ENCODE data around the gene EIF4EBP2.

The EIF4EBP2 gene

DNA sequence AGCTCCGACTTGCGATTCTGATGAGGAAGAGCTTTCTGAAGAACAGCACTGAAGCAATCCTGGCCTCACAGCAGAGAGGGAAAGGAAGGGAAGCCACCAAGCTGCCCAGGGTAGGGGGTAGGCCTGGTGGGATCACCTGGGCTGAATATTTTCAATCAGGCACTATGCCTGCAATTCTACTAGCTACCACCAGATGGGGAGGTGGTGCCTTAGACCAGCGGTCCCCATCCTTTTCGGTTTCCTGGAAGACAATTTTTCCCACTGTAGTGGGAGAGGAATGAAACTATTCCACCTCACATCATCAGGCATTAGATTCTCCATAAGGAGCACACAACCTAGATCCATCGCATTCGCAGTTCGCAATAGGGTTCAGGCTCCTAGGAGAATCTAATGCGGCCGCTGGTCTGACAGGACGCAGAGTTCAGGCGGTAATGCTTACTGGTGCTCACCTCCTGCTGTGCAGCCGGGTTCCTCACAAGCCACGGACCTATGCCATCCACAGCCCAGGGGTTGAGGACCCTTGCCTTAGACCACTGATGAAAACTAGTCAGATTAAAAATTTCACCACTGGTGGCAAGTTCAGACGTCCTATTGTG lies 24.3 kb upstream of the EIF4EBP2 start:
- no peak for DNase-seq (ENCODE audit: low read depth)

DNA sequence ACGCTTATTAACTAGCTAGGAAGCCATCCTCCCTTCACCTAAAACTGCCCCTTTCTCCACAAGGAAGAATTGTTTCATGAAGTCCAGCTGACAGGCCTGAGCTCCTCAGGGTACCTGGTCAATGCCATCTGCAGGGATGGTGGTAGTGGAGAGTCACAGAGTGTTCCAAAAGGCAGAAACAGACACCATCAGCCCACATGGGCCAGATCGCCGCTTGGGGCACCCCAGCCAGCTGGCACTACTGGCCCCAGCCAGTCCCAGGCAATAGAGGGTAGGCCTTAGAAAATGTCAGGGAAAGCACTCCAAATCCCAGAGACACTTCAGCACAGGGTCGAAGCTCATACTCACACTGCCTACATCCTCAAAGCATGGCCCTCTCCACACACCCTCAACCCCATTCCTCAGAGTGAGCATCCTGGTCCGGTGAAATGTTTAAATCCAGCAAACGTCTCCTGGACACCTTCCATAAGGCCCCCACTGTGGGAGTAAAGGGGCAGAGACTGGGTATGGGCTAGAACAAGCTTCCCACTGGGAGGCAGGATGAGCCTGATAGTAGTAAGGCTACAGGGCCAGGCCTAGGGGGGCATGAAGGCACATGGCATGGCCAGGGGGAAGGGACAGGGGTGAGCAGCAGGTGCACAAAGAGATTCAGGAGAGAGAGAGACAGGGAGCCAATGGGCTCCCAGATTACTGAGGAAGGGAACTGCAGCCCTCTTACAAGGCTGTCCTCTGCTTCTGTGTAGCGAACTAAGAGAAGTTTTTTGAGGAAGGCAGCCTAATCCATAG lies 23.4 kb upstream of the EIF4EBP2 start:
- no peak for DNase-seq (ENCODE audit: low read depth)

DNA sequence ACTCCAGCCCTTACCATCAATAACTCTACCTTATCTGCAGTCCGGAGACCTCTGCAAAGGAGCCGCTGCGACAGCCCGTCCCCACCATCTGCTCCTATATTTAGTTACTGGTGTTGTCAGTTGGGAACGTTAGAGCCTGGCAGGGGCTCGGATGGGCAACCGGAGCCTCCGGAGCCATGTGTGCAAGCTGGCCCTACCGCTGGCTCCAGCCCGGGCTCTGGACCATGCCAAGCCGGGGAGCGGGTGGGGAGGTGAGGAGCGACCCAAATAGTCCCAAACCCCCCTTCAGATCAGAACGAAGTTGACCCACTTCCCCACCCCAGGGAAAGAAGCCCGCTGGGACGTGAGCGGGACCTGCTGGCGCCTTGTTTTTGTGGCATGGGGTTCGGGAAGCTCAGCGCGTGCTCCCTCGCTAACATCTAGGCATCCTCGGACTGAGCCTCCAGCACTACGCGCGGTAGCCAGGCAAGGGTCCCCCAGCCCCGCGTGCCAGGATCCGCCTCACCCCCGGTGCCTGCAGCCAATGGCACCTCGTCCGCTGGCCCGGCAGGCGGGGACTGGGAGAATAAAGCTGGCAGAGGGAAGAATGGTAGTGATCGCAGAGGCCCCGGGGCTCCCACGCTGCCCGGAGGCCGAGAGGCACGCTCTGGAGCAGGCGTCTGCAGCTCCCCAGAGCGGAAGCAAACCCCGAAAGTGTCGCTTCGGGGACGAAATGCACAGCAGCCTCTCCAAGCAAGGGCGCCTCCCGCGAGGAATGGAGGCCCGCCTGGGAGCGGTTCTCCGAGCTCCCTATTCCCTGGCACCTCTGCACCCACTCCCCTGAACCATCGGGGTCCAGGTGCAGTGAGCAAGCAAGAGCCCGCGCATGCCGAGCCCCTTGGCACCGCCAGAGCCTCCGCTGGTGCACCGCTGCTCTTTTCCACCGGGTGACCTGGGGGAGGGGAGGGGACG lies 22.2 kb upstream of the EIF4EBP2 start:
- no peak for DNase-seq (ENCODE audit: low read depth)

DNA sequence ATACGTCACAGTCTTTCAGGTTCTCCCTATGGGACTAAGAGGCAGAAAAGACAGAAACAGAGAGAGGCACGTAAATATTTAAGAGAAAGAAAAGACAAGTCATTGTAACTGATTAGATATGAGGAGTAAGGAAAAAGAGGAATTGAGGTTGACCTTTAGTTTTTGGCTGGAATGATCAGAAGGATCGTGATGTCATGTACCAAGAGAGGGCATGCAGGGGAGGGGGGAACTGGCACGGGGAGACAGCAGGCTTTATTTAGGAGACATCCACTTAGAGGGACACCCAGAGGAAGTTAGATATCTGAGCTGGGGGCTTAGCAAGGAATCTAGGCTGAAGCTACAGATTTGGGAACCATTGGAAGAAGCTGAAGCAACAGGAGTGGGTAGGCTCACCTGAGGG lies 12.3 kb upstream of the EIF4EBP2 start:
- DNase-seq (ENCODE audit: low read depth) = no peak

DNA sequence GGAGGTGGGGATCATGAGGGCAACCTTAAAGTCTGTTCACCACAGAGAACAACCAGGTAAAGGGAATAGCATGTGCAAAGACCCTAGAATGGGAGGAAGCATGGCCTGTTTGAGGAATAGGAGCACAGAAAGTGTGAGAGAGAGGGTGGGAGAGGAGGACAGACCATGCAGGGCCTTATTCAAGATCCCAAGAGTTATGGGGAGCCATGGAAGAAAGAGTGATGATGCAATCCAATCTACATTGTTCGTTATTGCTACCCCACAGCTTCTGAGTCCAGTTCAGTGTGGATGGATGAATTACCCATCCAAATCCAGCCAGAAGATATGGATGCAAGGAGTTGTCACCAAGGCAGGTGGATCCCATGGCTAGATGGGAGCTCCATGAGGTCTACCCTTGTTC lies 7.8 kb upstream of the EIF4EBP2 start:
- no peak for DNase-seq (ENCODE audit: low read depth)

DNA sequence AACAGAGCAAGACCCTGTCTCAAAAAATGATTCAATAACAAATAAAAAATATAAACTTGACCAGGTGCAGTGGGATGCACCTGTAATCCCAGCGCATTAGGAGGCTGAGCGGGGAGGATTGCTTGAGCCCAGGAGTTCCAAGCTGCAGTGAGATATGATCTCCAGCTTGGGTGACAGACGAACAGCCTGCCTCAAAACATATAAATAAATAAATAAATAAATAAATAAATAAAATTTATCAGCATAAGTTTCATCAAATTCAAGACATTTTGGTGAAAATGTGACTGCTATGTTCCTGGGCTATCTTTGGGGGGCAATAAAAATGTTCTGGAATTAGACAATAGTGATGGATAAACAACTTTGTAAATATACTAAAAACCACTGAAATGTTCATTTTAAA lies 4.8 kb upstream of the EIF4EBP2 start:
- no peak for DNase-seq (ENCODE audit: low read depth)

DNA sequence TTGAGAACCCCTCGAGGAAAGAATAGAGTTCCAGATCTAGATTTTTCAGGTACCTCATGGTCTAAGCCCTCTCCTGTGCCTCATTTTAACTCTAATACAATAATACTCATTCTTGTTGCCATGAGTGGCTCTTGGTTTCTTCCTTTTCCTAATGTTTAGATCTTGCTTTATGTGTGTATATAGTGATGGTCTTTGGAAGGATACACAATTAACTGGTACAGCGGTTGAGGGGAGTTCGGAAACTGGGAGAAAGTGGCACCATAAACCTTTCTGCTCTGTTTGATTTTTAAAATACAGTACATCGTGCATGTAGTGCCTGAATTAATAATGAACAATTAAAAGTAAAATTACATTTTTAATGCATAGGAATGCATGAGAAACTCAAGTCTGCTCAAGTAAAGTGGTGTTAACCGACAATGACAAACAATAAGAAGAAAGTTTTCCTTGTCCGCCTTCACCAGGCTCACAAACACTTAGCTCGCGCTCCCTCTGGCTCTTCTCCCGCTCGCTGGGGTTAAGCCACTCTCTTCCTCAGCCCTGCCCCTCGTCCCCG lies 386 bp upstream of the EIF4EBP2 start:
- no peak for DNase-seq (ENCODE audit: low read depth)

DNA sequence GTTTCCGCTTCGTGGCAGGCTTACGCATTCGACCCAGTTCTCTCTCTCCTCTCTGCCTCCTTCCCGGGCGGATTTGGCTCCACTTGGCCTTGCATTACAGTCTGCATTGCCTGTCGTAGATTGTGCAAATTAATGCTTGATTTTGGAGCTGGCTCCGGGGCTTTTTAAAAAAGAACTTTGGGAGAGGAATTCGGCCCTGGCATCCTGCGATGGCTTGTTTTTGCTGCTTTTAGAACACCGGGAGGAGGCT lies 767 bp downstream of the EIF4EBP2 start:
- no peak for DNase-seq (ENCODE audit: low read depth)

DNA sequence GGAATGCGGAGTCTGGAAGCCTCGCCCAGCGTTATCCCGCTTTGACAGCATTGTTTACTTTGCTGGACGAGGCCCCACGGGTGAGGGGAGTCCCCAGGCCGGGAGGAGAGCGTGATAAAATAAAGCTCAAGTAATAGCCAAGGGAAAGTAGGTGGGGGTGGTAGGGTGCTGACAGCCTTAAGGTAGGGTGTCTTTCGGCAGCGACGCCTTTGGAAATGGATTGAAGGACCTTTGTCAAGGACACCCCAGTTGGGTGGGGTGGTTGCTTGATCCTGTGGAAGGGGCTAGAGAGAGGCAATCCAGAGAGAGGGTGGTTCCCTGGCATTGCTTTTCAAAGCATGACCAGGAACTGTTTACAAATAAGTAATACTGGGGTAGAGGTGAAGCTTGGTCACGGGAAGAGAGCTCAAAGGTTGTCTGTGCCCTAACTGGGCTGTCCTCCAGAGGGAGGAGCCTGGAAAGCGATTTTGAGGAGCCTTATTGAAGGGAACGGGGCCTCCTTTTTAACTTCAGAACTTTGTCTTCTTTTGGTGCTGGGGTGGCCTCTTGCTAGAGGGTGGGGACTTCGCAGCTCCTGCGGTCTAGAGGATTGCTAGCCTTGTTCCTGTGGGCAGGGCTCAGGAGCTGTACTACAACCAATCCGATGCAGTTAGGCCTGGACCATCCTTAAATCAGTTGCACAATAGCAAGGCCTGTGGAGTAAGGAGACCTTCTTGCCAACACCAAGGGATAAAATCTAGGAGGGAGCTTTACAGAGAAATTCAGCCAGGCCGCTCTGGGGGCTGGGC lies 1.3 kb downstream of the EIF4EBP2 start:
- peak; percentile 40 for DNase-seq (ENCODE audit: low read depth)

DNA sequence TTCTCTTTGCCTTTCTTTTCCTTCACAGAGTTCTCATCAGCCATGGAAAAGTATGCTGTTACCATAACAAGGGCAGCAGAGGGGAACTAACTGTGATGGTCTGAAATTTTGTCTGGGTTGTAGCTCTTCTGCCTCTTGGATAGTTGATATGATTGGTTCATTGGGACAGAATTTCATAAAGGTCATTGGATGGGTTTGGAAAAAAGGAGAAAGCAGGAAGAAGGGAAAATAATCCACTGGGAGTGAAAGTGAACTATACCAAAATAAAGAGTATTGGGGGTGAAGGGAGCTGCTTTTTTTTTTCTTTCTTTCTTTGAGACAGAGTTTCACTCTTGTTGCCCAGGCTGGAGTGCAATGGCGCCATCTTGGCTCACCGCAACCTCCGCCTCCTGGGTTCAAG lies 5.8 kb downstream of the EIF4EBP2 start:
- DNase-seq (ENCODE audit: low read depth) = no peak

DNA sequence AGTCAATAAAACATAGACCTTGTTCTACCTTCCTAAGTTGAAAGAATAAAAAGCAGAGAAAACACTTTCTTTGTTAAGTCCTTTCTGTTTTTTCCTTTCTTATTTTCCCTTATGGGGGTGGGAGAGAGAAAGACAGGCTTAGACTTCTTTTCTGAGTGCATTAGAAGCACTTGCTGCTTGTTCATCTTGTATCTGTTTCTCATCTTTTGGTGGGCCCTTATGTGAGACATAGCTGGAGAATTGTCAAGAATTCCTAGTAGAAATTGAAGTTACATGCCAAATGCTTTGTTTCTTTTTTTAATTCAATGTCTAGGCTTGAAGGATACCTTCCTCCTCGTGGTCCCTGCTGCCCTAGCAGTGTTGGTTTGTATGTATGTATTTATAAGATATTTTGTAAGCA lies 6.7 kb downstream of the EIF4EBP2 start:
- DNase-seq (ENCODE audit: low read depth) = no peak

DNA sequence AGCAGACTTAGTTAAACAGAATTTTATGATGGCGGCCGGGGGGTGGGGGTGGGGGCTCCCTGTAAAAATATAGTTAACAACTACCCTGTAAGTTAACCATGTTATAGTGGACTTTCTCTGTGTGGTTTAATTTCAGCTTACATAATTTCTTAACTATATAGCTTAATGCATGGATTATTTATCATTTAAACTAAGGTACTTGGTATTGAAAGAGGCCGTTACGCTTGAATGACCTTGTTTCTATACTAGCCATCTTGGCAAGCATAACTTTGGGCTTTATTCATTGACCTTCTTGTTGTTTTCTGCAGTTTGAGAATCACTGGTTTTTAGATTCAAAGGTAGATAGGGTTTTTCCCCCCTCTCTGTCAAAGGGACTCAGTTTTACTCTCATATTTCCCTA lies 8.4 kb downstream of the EIF4EBP2 start:
- DNase-seq (ENCODE audit: low read depth) = no peak

DNA sequence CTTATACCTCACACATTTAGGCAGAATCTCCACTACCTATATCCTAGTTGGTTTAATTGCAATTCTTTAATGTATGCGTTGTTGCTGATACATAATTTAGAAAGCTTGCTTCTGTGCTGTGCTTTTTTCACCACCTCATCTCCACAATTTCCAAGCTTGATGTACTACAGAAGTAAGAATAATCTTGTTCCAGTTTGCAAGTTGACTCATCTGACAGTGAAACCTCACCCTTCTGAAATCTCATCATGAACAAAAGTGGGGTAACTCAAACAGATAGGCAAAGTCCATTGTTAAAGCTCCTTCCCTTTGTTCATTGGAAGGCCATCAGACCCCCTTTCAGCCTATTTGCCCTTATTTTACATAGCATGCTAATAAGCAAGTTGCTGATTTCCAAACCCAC lies 13.6 kb downstream of the EIF4EBP2 start:
- DNase-seq (ENCODE audit: low read depth) = no peak

DNA sequence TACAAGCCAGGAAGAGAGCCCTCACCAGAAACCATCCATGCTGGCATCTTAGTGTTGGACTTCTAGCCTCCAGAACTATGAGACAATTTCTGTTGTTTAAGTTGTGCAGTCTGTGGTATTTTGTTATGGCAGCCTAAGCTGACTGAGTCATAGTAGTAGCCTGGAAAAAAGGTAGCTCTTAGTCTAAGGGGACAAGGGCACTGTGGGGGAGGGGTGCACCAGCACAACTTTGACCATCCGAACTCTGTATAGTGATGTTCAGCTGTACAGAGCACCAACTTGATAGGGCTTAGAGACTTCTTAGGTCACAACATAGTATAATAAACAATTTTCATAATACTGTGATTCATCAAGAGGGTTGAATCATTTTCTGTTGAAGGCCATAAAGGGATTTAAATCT lies 14.3 kb downstream of the EIF4EBP2 start:
- no peak for DNase-seq (ENCODE audit: low read depth)

DNA sequence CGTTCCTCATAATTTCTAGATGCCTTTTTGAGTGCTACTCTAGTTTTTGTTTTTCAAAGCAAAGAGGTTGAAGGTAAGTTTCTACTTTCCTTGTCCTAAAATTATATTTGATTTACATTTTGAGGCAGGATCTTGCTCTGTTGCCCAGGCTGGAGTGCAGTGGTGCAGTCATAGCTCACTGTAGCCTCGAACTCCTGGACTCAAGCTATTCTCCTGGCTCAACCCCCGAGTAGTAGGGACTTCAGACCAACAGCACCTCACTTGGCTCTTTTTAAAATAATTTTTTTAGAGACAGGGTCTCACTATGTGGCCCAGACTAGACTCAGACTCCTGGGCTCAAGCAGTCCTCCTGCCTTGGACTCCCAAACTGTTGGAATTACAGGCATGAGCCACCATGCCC lies 14.8 kb downstream of the EIF4EBP2 start:
- no peak for DNase-seq (ENCODE audit: low read depth)

DNA sequence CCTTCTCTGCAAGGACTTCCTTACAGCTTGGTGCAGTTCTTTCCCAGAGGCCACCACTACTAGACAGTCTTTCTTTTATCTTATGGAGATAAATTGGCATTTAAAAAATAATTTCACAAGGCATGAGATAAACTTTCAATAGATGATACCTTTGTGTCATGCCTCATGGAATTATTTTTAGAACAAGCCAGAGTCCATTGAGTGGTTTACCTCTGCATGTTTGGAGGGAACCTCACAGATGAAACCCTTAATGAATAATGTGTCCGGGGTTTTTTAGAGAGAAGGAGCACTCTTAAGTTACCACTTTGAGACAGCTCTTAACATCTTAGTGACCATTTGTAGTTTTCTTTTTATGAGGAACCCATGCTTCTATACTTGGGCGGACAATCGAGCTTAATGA lies 20.4 kb downstream of the EIF4EBP2 start:
- no peak for DNase-seq (ENCODE audit: low read depth)

DNA sequence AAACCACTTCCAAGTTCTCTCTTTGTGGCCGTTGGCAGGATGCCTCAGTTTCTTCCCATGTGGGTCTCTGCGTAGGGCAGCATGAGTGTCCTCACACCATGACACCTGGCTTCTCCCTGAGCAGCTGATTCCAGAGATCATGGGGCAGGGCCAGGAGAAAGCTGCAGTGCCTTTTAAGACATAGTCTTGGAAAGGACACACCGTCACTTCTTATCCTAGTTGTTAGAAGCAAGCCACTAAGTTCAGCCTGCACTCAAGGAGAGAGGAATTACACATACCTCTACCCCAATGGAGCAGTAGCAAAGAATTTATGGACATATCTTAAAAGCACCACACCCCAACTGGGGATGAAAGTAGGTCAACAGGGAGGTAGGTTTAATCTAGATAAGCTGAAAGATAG lies 21.2 kb downstream of the EIF4EBP2 start:
- no peak for DNase-seq (ENCODE audit: low read depth)

DNA sequence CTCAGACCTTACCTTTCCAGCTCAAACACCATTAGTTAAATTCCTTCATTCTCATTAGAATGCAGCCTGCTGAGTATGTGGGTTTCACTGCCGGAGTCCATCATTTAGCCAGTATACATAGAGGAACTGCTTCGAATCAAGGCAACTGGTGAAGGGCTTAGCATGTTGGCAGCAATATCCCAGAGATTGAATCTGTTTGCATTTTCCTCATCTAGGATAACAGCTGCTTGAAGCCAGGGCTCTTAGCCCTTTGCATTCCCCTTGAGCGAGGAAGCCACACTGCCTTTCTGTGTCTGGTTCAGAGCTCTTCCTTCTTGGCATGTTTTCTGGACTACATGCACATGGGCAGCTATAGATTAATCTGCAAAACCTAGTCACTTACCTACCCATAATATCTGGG lies 22.9 kb downstream of the EIF4EBP2 start:
- no peak for DNase-seq (ENCODE audit: low read depth)

DNA sequence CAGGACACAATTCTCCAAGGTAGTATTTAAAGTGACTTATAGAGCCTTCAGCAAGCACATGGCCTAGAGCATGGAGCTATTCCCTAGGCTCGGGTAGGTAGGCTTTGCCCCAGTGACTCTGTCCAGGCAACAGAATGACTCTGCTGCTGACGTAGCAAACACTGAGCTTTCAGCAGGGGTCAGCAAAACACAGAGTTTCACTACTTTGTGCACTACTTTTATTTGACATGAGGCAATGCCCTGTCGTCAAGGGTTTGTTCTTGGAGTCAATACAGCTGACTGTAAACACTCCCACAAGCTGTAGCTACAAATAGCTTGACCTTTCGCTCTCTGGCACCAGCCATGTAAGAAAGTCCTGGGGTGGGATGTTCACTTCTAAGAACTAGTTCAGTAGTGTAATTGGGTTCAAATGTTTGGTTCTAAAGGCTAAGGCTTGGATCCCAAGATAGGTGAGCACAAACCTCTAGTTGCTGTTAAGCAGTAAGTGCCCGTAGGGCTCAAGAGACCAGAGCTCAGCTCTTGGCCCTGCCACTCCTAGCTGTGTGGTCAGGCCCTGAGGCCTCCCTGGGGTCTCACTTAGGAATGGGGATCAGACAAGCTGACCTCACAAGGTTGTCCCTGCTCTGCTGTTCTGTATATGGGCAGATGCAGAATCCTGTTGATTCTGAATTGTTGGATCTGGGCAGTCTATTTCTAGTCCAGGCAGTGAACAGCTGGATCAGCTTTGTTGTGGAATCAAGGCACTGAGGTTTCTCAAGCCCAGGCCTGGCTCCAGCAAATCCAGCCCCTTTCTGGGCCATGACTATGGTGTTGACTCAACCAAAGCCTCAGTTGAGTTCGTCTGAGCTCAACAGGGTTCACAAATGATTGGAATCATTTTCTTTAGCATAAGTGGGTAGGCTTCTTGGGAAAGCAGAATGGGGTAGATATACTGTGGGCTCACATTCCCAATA lies 26.8 kb downstream of the EIF4EBP2 start:
- no peak for DNase-seq (ENCODE audit: low read depth)

DNA sequence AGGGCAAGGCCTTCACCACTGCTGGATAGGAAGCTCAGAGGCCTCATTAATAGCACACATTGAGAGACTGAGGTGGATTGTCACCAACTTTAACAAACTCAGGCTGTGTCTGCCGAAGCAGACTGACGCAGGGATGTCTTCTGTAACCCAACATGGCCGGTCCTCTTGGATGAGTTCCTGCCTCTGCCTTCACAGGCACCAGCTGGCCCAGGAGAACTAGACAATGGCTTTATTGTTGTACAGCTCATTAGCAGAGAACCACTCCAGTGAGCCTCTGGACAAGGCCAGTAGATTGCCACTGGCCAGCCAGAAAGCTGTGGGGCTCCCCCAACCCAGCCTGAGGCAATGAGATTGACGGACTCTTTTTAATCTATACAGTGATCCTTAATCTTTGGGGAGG lies 28.2 kb downstream of the EIF4EBP2 start:
- DNase-seq (ENCODE audit: low read depth) = no peak
